Mesothelial cell of epicardium (in vitro differentiated cells): Measurements from ENCODE around the gene KCNJ6. TPM values are rescaled to one million over a fixed set of nuclear protein-coding genes. Genes with fewer than 3 reads are reported as not detected.

Experiments
- DNase-seq, 2 experiments: peaks; one replicate each; pipeline ENCODE4 v3.0.0; 2021; ENCODE audit warnings: low spot score in 2 of 2; ENCODE audit not compliant: unreplicated experiment in 2 of 2
- H3K27ac Mint-ChIP-seq: 2 replicates; pipeline ENCODE4 v1.8.0; 2021; ENCODE audit warnings: mixed read lengths
- H3K27me3 Mint-ChIP-seq: 2 replicates; pipeline ENCODE4 v1.8.0; 2021; ENCODE audit warnings: low read depth, mixed read lengths
- H3K36me3 Mint-ChIP-seq: 2 replicates; pipeline ENCODE4 v1.8.0; 2021; ENCODE audit warnings: mixed read lengths
- H3K4me1 Mint-ChIP-seq: 2 replicates; pipeline ENCODE4 v1.8.0; 2021; ENCODE audit warnings: mixed read lengths
- H3K4me3 Mint-ChIP-seq: 2 replicates; pipeline ENCODE4 v1.8.0; 2021; ENCODE audit warnings: mild to moderate bottlenecking, moderate library complexity, mixed read lengths
- H3K9me3 Mint-ChIP-seq: 2 replicates; pipeline ENCODE4 v1.8.0; 2021; ENCODE audit warnings: mixed read lengths
- total RNA-seq: library from RNA; stranded (reverse); gene quantifications from 3 replicates; pipeline ENCODE4 v1.2.1, GENCODE V29; 2021
- TF ChIP-seq, protein P1 (sequence below): fragments of 200-600 bp; sonication (generic); IDR thresholded peaks from one replicate; pipeline ENCODE4 v1.5.0; 2021; ENCODE audit warnings: antibody characterized with exemption; ENCODE audit not compliant: unreplicated experiment

KCNJ6 gene
- total RNA-seq, 1 donor from 2014 or later: 0.02 TPM

- TF ChIP-seq, protein P1, sequence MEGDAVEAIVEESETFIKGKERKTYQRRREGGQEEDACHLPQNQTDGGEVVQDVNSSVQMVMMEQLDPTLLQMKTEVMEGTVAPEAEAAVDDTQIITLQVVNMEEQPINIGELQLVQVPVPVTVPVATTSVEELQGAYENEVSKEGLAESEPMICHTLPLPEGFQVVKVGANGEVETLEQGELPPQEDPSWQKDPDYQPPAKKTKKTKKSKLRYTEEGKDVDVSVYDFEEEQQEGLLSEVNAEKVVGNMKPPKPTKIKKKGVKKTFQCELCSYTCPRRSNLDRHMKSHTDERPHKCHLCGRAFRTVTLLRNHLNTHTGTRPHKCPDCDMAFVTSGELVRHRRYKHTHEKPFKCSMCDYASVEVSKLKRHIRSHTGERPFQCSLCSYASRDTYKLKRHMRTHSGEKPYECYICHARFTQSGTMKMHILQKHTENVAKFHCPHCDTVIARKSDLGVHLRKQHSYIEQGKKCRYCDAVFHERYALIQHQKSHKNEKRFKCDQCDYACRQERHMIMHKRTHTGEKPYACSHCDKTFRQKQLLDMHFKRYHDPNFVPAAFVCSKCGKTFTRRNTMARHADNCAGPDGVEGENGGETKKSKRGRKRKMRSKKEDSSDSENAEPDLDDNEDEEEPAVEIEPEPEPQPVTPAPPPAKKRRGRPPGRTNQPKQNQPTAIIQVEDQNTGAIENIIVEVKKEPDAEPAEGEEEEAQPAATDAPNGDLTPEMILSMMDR: no peak
- no peak overlapping the region for H3K4me3 Mint-ChIP-seq
- peaks cover 20% of the 10 kb centered on the region for H3K27me3 Mint-ChIP-seq
- H3K36me3 Mint-ChIP-seq: no peaks in the 10 kb centered on the region
- DNase-seq: no peak
- no peaks in the 10 kb centered on the region for H3K9me3 Mint-ChIP-seq
- peak overlapping the region; percentile 41 for H3K27ac Mint-ChIP-seq
- peaks cover 6% of the 10 kb centered on the region for H3K4me1 Mint-ChIP-seq
Measured at GRCh38 chr21:37564341-37564923, 351.8 kb downstream of the KCNJ6 start.

- TF ChIP-seq, protein P1: no peak
- H3K9me3 Mint-ChIP-seq: peaks cover 3% of the 10 kb centered on the region
- H3K36me3 Mint-ChIP-seq: no peaks in the 10 kb centered on the region
- H3K4me3 Mint-ChIP-seq: no peak overlapping the region
- no peak overlapping the region for H3K27ac Mint-ChIP-seq
- peaks cover 21% of the 10 kb centered on the region for H3K27me3 Mint-ChIP-seq
- peaks cover 6% of the 10 kb centered on the region for H3K4me1 Mint-ChIP-seq
- no peak for DNase-seq
Measured at GRCh38 chr21:37563641-37564340, 352.5 kb downstream of the KCNJ6 start.

- Mint-ChIP-seq H3K9me3 (peaks cover 10% of the 10 kb centered on the region), H3K27ac (no peak overlapping the region), H3K36me3 (no peaks in the 10 kb centered on the region)
Measured at GRCh38 chr21:37562920-37563640, 353.2 kb downstream of the KCNJ6 start.

DNA sequence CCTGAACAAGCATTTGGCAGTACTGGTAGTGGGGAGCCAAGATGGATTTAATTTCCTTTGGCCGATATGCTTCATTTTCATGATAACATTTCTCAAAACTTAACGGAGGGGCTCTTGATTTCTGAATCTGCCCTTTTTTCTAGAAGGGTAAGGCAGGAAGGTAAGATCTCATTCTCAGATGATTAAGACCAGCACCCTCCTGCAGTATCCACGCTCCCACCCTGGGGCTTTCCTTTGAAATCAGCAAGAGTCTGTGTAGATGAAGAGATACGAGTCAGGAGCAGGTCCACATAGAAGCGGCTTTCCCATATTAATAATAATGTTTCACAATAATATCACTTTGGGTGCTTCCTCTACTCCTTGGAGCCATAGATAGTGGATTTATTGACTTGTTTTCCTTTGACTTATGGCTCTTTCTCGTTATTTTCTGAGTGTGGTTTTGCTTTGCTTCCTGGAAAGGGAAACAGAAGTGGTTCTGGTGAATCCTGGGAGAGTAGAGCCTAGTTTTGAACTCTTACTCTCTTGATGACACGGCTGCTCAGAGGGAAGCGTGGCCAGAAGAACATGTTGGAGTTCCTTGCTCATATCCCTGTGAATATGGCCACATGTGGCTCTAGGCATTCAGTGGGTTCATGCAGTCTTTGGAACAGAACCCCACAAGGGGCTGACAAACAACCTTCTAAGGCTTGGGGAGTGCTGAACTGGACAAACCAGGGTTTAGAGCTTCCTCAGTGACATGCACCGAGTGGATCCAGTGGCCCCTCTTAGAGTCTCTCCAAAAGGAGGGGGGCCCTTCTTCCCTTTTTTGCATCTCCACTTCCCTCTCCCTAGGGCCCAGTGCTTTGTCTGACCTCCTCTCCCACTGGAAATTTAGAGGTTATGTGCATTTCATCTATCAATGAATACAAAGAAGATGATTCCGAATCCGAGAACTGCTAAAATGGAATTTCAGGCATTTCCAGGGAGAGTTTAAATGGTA, 354.0 kb downstream of the KCNJ6 start:
- TF ChIP-seq, protein P1: no peak
- no peak for DNase-seq
- Mint-ChIP-seq H3K4me1 (peaks cover 6% of the 10 kb centered on the region), H3K27ac (no peak overlapping the region), H3K36me3 (no peaks in the 10 kb centered on the region), H3K4me3 (no peak overlapping the region), H3K27me3 (peaks cover 23% of the 10 kb centered on the region), H3K9me3 (peaks cover 11% of the 10 kb centered on the region)

More at GRCh38 chr21:37562920-37563640, 353.2 kb downstream of the KCNJ6 start:
- Mint-ChIP-seq H3K4me3 (no peak overlapping the region), H3K27me3 (peaks cover 21% of the 10 kb centered on the region), H3K4me1 (peaks cover 6% of the 10 kb centered on the region)
- TF ChIP-seq, protein P1: no peak
- no peak for DNase-seq

DNA sequence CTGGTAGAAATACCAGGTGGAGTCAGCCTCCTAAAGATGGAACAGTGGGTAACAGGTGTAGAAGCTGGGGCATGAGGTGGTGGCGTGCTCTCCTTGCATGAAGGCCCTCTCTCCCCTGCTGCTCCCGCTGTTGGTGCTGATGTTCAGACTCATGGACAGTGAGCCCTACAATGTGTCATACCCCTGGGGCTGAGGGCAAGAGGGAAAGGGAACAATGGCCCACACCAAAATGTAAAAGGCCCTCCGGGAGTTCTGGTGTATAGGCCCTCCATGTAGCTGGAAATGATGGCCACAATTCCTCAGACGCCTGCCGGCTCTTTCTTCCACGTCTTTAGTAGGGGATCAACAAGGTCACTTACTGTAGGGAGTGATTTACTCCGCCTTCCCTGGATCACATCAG, 354.8 kb downstream of the KCNJ6 start:
- Mint-ChIP-seq H3K9me3 (peaks cover 11% of the 10 kb centered on the region), H3K4me3 (no peak overlapping the region), H3K36me3 (no peaks in the 10 kb centered on the region), H3K4me1 (peaks cover 6% of the 10 kb centered on the region), H3K27me3 (peaks cover 21% of the 10 kb centered on the region), H3K27ac (no peak overlapping the region)
- DNase-seq: no peak
- TF ChIP-seq, protein P1: no peak
